ENCODE results near the gene CCDC158.

CCDC158 gene

DNA sequence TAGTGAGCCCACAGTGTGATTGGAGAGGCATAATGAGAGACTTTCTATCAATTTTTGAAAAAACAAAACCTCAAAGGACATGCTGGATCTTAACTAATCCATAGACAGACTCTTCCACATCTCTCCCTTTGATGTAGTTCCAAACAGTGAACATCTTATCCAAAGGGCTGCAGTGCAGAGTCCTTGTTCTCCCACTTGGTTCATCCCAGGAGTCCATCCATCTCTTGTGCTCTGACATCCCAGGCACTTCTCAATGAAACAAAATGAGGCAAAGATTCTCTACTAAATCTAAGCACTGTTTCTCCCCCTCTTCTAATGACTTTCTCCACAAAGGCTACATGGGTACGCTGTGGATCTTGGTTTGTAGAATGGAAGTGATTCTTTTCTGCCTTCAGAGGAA is 22.4 kb upstream of the CCDC158 start:
- H3K4me3 ChIP-seq (ENCODE audit: low read depth, low read length), result no peak overlapping the region
- TF ChIP-seq CTCF (IDR thresholded peaks at IDR 0.05; ENCODE audit: borderline replicate concordance, insufficient read depth, low read depth, low read length), result no peak

GRCh38 chr4:76442807-76443206 is 21.9 kb upstream of the CCDC158 start:
- H3K4me3 ChIP-seq (ENCODE audit: low read depth, low read length), result no peak overlapping the region
- no peak for TF ChIP-seq CTCF (IDR thresholded peaks at IDR 0.05; ENCODE audit: borderline replicate concordance, insufficient read depth, low read depth, low read length)

DNA sequence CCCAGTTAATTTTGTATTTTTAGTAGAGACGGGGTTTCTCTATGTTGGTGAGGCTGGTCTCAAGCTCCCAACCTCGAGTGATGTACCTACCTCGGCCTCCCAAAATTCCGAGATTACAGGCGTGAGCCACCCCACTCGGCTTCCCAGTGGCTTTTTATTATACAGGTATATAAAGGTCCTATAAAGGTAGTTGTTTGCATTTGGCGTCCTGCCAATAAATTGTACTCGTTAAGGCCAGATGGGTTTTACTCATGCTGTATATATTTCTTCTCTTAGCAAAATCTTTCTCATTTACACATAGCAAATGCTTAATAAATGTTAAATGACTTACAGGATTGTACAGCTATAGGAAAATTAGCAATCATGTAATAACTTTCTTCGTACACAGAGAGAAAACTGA is 20.9 kb upstream of the CCDC158 start:
- no peak overlapping the region for H3K4me3 ChIP-seq (ENCODE audit: low read depth, low read length)
- no peak for TF ChIP-seq CTCF (IDR thresholded peaks at IDR 0.05; ENCODE audit: borderline replicate concordance, insufficient read depth, low read depth, low read length)

- no peak for TF ChIP-seq CTCF (IDR thresholded peaks at IDR 0.05; ENCODE audit: borderline replicate concordance, insufficient read depth, low read depth, low read length)
- H3K4me3 ChIP-seq (ENCODE audit: low read depth, low read length), result no peak overlapping the region
Observed at GRCh38 chr4:76439491-76439890, 18.6 kb upstream of the CCDC158 start.

DNA sequence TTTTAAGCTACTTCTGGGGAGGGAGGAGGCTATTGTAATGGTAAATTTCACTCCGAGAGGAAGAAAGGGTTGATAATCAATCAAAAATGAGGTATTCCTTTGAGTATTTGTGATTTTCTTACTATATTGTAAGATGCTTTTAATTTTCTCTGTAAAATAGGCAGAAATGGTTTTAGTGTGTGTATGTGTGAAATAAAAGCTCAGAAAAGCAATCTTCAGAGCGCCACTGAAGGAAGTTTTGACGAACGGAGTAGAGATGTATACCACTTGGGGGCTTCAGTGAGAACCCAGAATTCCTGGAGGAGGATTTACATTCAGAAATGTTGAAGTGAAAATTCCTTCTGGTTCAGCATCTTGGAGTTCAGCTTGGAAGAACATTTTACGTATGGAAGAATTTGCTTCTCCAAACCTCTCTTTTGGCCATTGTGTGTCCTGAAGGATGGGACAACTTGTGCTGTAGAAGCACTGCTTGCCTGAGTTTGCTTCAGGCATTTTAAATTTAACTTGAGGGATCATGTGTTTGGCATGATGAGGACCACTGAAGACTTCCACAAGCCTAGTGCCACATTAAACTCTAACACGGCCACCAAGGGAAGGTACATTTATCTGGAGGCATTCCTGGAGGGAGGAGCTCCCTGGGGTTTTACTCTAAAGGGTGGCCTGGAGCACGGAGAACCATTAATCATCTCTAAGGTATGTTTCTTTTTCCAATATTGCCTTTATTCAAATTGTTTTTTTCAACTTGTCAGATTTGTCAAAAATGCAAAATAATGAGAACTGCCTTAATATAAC is 14.8 kb upstream of the CCDC158 start:
- no peak for TF ChIP-seq CTCF (IDR thresholded peaks at IDR 0.05; ENCODE audit: borderline replicate concordance, insufficient read depth, low read depth, low read length)
- H3K4me3 ChIP-seq (ENCODE audit: low read depth, low read length), result no peak overlapping the region

GRCh38 chr4:76434901-76435527 is 14.1 kb upstream of the CCDC158 start, which contains the start of gene SHROOM3:
Gene SHROOM3, plus strand, starts transcription at chr4:76435229. Its CDS starts 824 bp downstream, at chr4:76436053.
- no peak for TF ChIP-seq CTCF (IDR thresholded peaks at IDR 0.05; ENCODE audit: borderline replicate concordance, insufficient read depth, low read depth, low read length)

More at GRCh38 chr4:76434901-76435527, 14.1 kb upstream of the CCDC158 start, which contains the start of gene SHROOM3:
- no peak within 1 kb of the TSS for H3K4me3 ChIP-seq (ENCODE audit: low read depth, low read length)

Data from GM12875 (cell line).